ENCODE results near the gene IQSEC1.

DNA sequence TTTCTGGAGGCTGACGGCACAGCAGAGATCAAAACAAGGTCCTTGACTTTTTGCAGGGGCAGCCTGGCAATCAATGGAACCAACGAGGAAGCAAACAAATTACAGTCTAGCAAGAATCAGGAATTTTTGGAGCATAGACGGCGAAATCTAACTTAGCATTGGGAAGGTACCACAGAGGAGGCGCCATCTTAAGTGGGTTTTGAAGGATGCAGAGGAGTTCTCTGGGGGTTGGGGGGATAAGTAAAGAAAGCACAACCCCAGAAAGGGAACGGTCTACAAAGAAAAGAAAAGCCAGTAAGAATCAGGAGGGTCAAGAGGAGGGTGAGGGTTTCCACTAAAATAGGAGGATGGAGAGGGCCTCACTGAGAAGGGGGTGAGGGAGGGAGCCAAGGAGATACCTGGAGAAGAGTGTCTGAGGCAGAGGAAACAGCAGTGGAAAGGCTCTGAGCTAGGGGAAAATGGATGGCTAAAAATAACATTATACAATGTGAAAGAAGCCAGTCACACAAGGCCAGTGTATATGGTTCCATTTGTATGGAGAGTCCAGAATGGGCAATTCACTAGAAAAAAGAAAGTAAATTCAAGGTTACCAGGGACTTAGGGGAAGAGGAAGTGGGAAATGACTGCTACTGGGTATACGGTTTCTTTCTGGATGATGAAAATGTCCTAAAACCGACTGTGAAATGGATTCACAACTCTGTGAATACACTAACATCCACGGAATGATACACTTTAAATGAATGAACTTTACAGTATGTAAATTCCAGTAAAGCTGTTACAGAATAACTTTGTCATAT lies 25.2 kb upstream of the IQSEC1 start:
- TF ChIP-seq GATA2 (IDR thresholded peaks at IDR 0.05; ENCODE audit: low read depth, low read length): no peak
- TF ChIP-seq GATA3 (IDR thresholded peaks at IDR 0.05; ENCODE audit: low read depth, low read length): no peak
